IPS DF 6.9 (cell line): ENCODE data around the gene IPO11.

Experiments
- DNase-seq: peaks from one replicate; pipeline ENCODE4 v3.0.0-alpha.2; 2013; ENCODE audit warnings: low read depth, low spot score
- H3K27ac ChIP-seq: one replicate; pipeline ENCODE4 v1.5.1; 2013; ENCODE audit warnings: low read length, control low read depth
- H3K27me3 ChIP-seq: 2 replicates; pipeline ENCODE4 v1.6.1; 2013; ENCODE audit warnings: mild to moderate bottlenecking, low read length; ENCODE audit not compliant: control insufficient read depth, insufficient read depth
- H3K36me3 ChIP-seq: 2 replicates; pipeline ENCODE4 v1.6.1; 2013; ENCODE audit warnings: low read length; ENCODE audit not compliant: control insufficient read depth, insufficient read depth
- H3K4me1 ChIP-seq: 2 replicates; pipeline ENCODE4 v1.6.1; 2013; ENCODE audit warnings: low read length; ENCODE audit not compliant: control insufficient read depth, insufficient read depth
- H3K4me3 ChIP-seq: 2 replicates; pipeline ENCODE4 v1.5.1; 2013; ENCODE audit warnings: mild to moderate bottlenecking, low read length
- H3K9me3 ChIP-seq: 2 replicates; pipeline ENCODE4 v1.6.1; 2013; ENCODE audit warnings: low read length, inconsistent platforms; ENCODE audit not compliant: control insufficient read depth, insufficient read depth
- WGBS: extraction: QIAGEN DNeasy Blood & Tissue Kit; methylation state at CpG from one replicate; pipeline ENCODE4 v1.1.7; 2013; ENCODE audit warnings: mixed read lengths, missing lambda C conversion rate; ENCODE audit not compliant: insufficient read length, insufficient coverage; 5-methylcytosine and 5-hydroxymethylcytosine counted together

Gene IPO11

DNA sequence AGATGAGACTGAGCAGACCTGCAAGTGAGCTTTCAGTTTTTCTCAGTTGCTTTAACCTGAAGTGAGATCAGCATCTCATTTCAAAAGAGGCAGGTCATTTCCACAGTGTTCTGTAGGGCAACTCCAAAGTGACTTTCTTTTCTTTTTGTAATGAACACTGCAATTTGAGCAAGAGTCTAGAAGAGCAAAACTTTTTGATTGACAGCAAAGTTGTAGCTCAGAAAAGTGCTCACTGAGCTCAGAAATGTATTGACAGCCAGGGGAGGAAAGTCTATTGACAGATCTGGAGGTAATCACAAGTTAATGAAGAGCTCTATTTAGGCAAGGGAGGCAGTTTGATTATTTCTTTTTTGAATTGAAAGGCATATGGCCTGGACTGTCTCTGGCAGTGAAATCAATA is 220.7 kb downstream of the IPO11 start:
- no peak overlapping the region for H3K27ac ChIP-seq
- no peak for DNase-seq
- no peaks in the 10 kb centered on the region for H3K9me3 ChIP-seq
- no peaks in the 10 kb centered on the region for H3K4me1 ChIP-seq
- H3K36me3 ChIP-seq, result no peaks in the 10 kb centered on the region
- H3K4me3 ChIP-seq, result no peak overlapping the region
- no peaks in the 10 kb centered on the region for H3K27me3 ChIP-seq

DNA sequence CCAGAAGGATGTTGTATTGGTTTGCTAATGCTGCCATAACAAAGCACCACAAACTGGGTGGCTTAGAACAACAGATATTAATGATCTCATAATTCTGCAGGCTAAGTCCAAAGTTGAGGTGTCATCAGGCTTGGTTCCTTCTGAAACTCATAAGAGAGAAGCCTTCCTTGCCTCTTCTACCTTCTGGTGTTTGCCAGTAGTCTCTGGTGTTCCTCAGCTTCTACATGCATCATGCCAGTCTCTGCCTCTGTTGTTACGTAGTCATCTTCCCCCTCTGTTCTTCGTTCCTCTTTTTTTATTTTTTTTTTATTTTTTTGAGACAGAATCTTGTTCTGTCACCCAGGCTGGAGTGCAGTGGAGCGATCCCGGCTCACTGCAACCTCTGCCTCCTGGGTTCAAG is 227.9 kb downstream of the IPO11 start:
- no peak for DNase-seq

DNA sequence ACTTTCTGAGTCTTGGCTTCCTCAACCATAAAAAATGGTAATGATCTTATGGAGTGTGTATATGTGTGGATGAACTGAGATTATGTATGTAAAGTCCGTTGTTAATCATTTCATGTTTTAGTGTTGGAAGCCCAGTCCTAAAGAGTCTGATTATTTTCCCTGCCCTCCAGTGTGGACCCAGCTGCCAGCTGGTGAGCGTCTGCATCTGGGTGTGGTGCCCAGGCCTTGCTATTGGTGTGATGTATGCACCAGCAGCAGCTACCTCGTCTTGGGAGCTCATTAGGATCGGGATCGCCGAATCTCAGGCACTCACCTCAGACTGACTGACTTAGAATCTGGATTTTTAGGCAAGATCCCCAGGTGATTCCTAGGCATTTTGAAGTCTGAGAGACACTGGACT is 229.9 kb downstream of the IPO11 start:
- WGBS, result no CpG with 5 or more reads among the region's 6 CpGs
- Histone ChIP-seq H3K27me3 (no peaks in the 10 kb centered on the region), H3K27ac (no peak overlapping the region), H3K4me3 (no peak overlapping the region), H3K36me3 (no peaks in the 10 kb centered on the region), H3K9me3 (no peaks in the 10 kb centered on the region), H3K4me1 (no peaks in the 10 kb centered on the region; the same call in 1 of the 2 replicates)
- DNase-seq, result no peak

More for the DNA sequence above, 227.9 kb downstream of the IPO11 start:
- Histone ChIP-seq H3K27ac (no peak overlapping the region), H3K27me3 (no peaks in the 10 kb centered on the region), H3K36me3 (no peaks in the 10 kb centered on the region), H3K4me1 (no peaks in the 10 kb centered on the region; the same call in 1 of the 2 replicates), H3K9me3 (no peaks in the 10 kb centered on the region), H3K4me3 (no peak overlapping the region)
- WGBS, result no CpG with 5 or more reads among the region's 4 CpGs

DNA sequence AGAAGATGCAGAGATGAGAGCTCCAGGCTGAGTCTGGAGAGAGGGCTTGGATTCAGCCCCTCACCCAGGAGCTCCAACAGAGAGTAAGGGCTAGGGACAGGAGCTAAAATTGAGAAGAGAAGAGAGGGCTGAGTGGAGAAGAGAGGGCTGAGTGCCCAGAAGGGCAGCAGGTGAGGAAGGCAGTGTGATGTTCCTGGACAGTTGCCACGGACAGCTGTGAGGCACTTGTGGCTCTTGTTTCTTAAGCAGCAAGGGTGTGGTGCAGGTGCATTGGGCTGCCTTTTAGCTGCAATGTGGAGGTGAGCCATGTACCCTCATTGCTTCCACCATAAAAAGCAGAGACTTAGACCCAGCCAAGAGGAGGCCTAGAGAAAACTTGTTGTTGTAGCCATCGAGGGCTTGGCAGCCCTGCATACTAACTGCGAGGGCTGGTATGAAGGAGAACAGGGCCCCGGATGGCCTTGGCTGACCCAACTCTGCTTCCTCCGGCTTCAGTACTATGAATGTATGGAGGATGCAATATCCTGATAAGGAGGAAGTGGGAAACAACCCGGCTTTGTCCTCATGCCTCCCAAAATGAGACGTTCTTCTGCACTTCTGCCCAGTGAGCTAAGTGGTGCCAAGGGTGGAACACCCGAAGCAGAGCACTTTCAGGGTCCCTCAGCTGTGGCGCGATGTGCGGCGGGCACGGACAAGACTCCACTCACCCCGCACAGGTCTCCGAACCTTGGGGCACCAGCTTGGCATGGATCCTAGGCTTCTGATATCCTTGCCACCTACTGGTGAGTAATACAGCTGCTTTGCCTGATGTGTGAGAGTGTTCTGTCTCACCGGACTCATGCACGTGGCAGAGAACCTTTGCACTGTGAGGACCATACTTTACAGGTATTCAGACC is 231.2 kb downstream of the IPO11 start:
- H3K36me3 ChIP-seq, result no peaks in the 10 kb centered on the region
- peaks cover 4% of the 10 kb centered on the region for H3K4me1 ChIP-seq
- no peak for DNase-seq
- WGBS, result no CpG with 5 or more reads among the region's 17 CpGs
- H3K9me3 ChIP-seq, result no peaks in the 10 kb centered on the region
- H3K4me3 ChIP-seq, result no peak overlapping the region
- H3K27ac ChIP-seq, result no peak overlapping the region
- H3K27me3 ChIP-seq, result no peaks in the 10 kb centered on the region

DNA sequence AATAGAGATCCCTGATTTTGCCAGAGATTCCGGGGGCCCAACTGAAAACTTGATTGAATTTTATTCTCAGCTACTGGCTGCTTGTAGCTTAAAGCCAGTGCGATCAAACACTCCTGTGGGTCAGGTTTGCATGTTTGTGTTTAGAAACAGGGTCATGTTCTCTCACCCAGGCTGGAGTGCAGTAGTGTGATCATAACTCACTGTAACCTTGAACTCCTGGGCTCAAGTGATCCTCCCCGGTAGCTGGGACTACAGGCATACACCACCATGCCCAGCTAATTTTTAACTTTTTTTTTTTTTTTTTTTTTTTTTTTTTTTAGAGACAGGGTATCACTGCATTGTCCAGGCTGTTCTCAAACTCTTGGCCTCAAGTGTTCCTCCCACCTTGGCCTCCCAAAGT is 232.7 kb downstream of the IPO11 start:
- Histone ChIP-seq H3K27ac (no peak overlapping the region), H3K27me3 (no peaks in the 10 kb centered on the region), H3K4me3 (no peak overlapping the region), H3K36me3 (no peaks in the 10 kb centered on the region), H3K4me1 (peaks cover 6% of the 10 kb centered on the region), H3K9me3 (no peaks in the 10 kb centered on the region)
- no peak for DNase-seq
- WGBS, result no CpG with 5 or more reads among the region's 3 CpGs

DNA sequence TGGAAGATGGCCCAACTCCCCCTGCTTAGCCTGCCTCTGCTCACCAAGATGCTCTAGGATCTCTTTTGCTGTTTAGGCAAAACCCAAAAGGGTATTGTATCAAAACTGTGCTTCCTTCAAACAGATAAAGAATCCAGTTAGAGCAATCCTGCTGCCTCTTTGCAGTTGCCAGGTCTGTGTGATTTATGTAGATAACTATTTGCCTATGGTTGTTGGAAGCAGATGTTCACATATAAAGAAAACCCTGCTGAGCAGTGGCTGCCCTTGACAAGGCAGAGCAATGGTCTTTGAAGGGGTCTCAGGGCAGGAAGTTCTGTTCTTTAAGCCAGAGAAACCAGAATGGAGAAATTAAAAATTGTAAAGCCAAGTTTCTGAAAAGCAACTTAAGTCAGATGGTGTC is 234.7 kb downstream of the IPO11 start:
- H3K4me3 ChIP-seq, result no peak overlapping the region
- no peak overlapping the region for H3K27ac ChIP-seq
- H3K36me3 ChIP-seq, result no peaks in the 10 kb centered on the region
- DNase-seq, result no peak
- no peaks in the 10 kb centered on the region for H3K9me3 ChIP-seq
- H3K4me1 ChIP-seq, result peaks cover 6% of the 10 kb centered on the region
- H3K27me3 ChIP-seq, result no peaks in the 10 kb centered on the region

DNA sequence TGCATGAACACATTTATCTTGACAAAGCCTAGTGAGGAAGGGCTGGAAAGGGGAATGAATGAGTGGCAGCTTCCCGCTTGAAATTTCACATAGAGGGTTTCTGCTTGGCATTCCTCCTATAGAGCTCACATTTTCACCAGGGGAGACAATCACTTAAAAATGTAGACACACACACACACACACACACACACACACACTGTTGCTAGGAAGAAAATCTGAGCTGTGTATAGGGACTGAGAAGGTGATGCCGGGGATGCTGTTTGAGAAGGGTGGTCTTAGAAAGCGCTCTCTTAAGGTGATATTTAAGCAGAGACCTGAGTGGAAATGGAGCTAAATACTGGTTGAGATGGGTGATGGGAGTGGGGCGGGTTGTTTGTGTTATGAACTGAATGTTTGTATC is 236.5 kb downstream of the IPO11 start:
- Histone ChIP-seq H3K36me3 (no peaks in the 10 kb centered on the region), H3K27ac (no peak overlapping the region), H3K27me3 (no peaks in the 10 kb centered on the region), H3K9me3 (no peaks in the 10 kb centered on the region), H3K4me3 (no peak overlapping the region), H3K4me1 (peaks cover 6% of the 10 kb centered on the region)
- no peak for DNase-seq
- WGBS, result 100% methylated on average over 1 of the region's 4 CpGs

DNA sequence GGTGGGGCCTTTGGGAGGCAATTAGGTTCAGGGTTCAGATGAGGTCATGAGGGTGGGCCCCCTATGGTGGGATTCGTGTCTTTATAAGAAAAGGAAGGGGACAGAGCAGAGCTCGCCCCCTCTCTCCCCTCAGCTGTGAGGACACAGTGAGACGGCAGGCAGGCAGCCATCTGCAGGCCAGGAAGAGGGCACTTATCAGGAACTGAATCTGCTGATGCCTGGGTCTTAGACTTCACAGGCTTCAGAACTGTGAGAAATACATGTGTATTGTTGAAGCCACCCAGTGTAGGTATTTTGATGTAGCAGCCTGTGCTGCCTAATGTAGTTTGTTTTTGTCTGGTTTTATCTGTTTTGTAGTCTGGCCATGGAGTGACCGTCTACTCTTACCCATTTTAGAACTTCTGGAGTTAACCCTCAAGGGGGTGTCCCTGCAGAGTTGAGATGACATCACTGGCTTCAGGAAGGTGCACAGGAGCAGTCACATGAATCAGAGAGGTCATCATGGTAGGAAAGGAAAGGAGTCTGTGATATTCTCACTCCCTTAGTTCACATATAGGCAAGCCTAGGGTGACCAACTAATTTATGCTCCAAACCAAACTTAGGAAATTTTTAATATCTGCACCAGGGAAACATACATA is 237.0 kb downstream of the IPO11 start:
- Histone ChIP-seq H3K27ac (no peak overlapping the region), H3K27me3 (no peaks in the 10 kb centered on the region), H3K4me1 (peaks cover 6% of the 10 kb centered on the region), H3K36me3 (no peaks in the 10 kb centered on the region), H3K4me3 (no peak overlapping the region), H3K9me3 (no peaks in the 10 kb centered on the region)
- WGBS, result no CpG with 5 or more reads among the region's 4 CpGs
- no peak for DNase-seq

DNA sequence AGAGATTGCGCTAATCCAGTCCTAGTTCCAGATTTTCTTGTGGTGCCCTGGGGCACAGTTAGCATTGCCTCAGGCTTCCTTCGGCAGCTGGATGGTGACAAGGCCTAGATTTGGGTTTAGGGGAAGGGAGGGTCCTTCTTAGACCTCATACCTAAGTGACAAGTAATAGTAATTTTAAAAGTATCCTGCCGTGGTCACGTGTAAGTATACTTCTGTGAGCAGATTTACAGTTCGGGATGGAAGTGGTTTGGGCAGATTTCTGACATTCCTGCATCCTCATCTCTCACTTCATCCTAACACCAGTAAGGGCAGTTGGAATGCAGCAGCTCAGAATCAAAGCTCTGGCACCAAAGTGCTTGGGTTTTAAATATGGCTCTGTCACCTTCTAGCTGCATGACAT is 237.6 kb downstream of the IPO11 start:
- no peak overlapping the region for H3K27ac ChIP-seq
- H3K27me3 ChIP-seq, result no peaks in the 10 kb centered on the region
- no peak overlapping the region for H3K4me3 ChIP-seq
- H3K9me3 ChIP-seq, result no peaks in the 10 kb centered on the region
- no CpG with 5 or more reads among the region's 5 CpGs for WGBS
- DNase-seq, result no peak
- peaks cover 6% of the 10 kb centered on the region for H3K4me1 ChIP-seq
- no peaks in the 10 kb centered on the region for H3K36me3 ChIP-seq

DNA sequence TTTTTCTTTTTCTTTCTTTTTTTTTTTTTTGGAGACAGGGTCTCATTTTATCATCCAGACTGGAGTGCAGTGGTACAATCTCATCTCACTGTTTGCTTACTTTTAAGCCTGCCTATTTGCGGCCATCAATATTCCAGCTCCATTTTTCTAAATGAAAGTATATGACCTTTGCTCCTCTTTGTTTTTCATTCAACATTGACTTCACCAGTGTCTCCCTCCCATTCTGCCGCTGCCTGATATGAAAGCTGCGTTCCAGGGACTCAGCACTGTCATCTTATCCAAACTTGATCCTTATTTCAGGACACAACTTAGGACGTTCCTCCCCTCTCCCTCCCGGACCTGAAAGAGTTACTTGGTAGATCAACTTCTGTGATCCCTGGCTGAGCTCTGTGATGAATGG is 239.7 kb downstream of the IPO11 start:
- WGBS, result no CpG with 5 or more reads among the region's 5 CpGs

More for the DNA sequence above, 239.7 kb downstream of the IPO11 start:
- no peak for DNase-seq
- no peak overlapping the region for H3K27ac ChIP-seq
- H3K4me3 ChIP-seq, result no peak overlapping the region
- H3K36me3 ChIP-seq, result no peaks in the 10 kb centered on the region
- H3K9me3 ChIP-seq, result no peaks in the 10 kb centered on the region
- H3K27me3 ChIP-seq, result no peaks in the 10 kb centered on the region
- H3K4me1 ChIP-seq, result peaks cover 6% of the 10 kb centered on the region
